Colonic mucosa (tissue), 4 donors: ENCODE results near the gene PDSS2. TPM values are rescaled to one million over a fixed set of nuclear protein-coding genes. Genes with fewer than 3 reads are reported as not detected.
"Not testable (repeated sequence)": the region's sequence is repeated elsewhere in the genome, so short reads cannot be mapped to it uniquely, and the experiment has no call there.

ENCODE experiments used
- DNase-seq: peaks from one replicate; pipeline ENCODE4 v3.0.0-alpha.2; 2020
- H3K27ac ChIP-seq: fragments of 200-600 bp; one replicate; pipeline ENCODE4 v1.8.0; 2021
- H3K27me3 ChIP-seq: fragments of 200-600 bp; one replicate; pipeline ENCODE4 v1.8.0; 2021
- H3K36me3 ChIP-seq: fragments of 200-600 bp; one replicate; pipeline ENCODE4 v1.8.0; 2021
- H3K4me1 ChIP-seq: fragments of 200-600 bp; one replicate; pipeline ENCODE4 v1.8.0; 2021; ENCODE audit warnings: mild to moderate bottlenecking
- H3K4me3 ChIP-seq: fragments of 200-600 bp; one replicate; pipeline ENCODE4 v1.8.0; 2021
- H3K9ac ChIP-seq, 2 donors: one replicate each; pipeline ENCODE4 v1.7.0; 2013; ENCODE audit warnings: control low read depth in 2 of 2, low read depth in 2 of 2, low read length in 2 of 2
- H3K9me3 ChIP-seq: fragments of 200-600 bp; one replicate; pipeline ENCODE4 v1.8.0; 2021
- intact Hi-C: fragments of 100-400 bp; cut with DNase I; formaldehyde crosslinking; loops from one replicate; pipeline ENCODE4 v1.14.1; 2022
- total RNA-seq, 2 donors: library from RNA; stranded (reverse); fragmentation: NEBNext Ultra II Directional in 1 of 2; extraction: Animal tissue kit (Norgen Biotek cat#: 25700) in 1 of 2; gene quantifications; one replicate each; pipeline ENCODE4 v1.2.1, GENCODE V29; 2021
- TF ChIP-seq, protein P1 (sequence below): fragments of 200-600 bp; IDR thresholded peaks from one replicate; pipeline ENCODE4 v1.8.0; 2022; ENCODE audit warnings: antibody characterized with exemption, mild to moderate bottlenecking
- donor health status: healthy.
- donor health status: DM: no; HTN: no; CAD: no.
- donor health status: DM: no; HTN: no; CAD: no.

PDSS2 gene
- total RNA-seq, 2 donors from 2014 or later, result 26.3 to 35.7 TPM

GRCh38 chr6:107198631-107199416, 260.5 kb downstream of the PDSS2 start:
- no peaks in the 10 kb centered on the region for H3K4me1 ChIP-seq
- H3K27ac ChIP-seq, result no peak overlapping the region
- no peaks in the 10 kb centered on the region for H3K27me3 ChIP-seq
- no peaks in the 10 kb centered on the region for H3K9me3 ChIP-seq
- TF ChIP-seq, protein P1, sequence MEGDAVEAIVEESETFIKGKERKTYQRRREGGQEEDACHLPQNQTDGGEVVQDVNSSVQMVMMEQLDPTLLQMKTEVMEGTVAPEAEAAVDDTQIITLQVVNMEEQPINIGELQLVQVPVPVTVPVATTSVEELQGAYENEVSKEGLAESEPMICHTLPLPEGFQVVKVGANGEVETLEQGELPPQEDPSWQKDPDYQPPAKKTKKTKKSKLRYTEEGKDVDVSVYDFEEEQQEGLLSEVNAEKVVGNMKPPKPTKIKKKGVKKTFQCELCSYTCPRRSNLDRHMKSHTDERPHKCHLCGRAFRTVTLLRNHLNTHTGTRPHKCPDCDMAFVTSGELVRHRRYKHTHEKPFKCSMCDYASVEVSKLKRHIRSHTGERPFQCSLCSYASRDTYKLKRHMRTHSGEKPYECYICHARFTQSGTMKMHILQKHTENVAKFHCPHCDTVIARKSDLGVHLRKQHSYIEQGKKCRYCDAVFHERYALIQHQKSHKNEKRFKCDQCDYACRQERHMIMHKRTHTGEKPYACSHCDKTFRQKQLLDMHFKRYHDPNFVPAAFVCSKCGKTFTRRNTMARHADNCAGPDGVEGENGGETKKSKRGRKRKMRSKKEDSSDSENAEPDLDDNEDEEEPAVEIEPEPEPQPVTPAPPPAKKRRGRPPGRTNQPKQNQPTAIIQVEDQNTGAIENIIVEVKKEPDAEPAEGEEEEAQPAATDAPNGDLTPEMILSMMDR, result no peak
- H3K9ac ChIP-seq, result no peak overlapping the region
- no peaks in the 10 kb centered on the region for H3K36me3 ChIP-seq
- intact Hi-C loops, result no loop called here
- H3K4me3 ChIP-seq, result no peak overlapping the region
- no peak for DNase-seq

DNA sequence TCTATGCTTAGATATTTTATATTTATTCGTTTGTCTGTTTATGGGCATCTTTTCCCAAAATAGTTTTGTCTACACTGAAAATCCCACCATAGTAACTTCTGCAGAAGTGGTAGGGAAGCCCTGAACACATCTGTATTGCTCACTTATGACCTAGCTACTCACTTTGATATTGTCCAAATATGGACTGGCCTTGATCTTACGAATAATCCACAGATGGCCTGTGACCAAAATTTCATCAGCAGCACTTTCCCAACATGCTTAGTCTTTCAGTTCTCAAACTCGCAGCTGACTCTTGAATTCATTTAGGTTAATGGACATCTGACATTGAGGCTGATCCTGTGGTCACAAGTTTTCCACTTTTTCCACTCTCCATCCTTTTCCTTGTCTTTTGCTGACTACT, 263.2 kb downstream of the PDSS2 start:
- H3K9me3 ChIP-seq, result no peaks in the 10 kb centered on the region
- intact Hi-C loops, result no loop called here
- no peaks in the 10 kb centered on the region for H3K36me3 ChIP-seq
- no peaks in the 10 kb centered on the region for H3K4me1 ChIP-seq
- H3K9ac ChIP-seq, result no peak overlapping the region
- H3K27ac ChIP-seq, result no peak overlapping the region
- TF ChIP-seq, protein P1, result no peak
- no peaks in the 10 kb centered on the region for H3K27me3 ChIP-seq
- H3K4me3 ChIP-seq, result no peak overlapping the region
- DNase-seq, result no peak

- H3K4me1 ChIP-seq, H3K9ac ChIP-seq, intact Hi-C loops, H3K27ac ChIP-seq, H3K27me3 ChIP-seq, H3K36me3 ChIP-seq, H3K9me3 ChIP-seq, H3K4me3 ChIP-seq, DNase-seq: not testable (repeated sequence)
These were observed 264.6 kb downstream of the PDSS2 start for GRCh38 chr6:107194723-107195122.

GRCh38 chr6:107192830-107193229, 266.5 kb downstream of the PDSS2 start:
- no peak for DNase-seq
- intact Hi-C loops, result no loop called here
- Histone ChIP-seq H3K4me1 (no peaks in the 10 kb centered on the region), H3K9me3 (no peaks in the 10 kb centered on the region), H3K27ac (no peak overlapping the region), H3K9ac (no peak overlapping the region), H3K4me3 (no peak overlapping the region), H3K27me3 (no peaks in the 10 kb centered on the region), H3K36me3 (no peaks in the 10 kb centered on the region)
- TF ChIP-seq, protein P1, result no peak

DNA sequence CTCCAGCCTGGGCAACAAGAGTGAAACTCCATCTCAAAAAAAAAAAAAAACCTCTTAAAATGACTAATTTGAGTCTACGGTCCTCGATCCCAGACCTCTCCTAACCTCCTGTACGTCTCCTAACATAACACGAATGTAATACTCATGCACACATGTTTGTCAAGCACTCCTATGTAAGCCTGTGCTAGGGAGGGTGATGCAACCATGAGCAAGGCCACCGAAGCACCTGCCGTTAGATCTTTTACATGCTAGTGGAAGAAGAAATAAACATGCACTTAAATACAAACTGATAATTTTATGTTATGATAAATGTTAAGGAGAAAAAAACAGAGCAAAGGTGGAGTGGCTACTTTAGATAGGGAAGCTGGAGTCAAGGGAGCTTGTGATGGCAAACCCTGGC, 271.7 kb downstream of the PDSS2 start:
- Histone ChIP-seq H3K9me3 (no peaks in the 10 kb centered on the region), H3K27ac (no peak overlapping the region), H3K4me1 (no peaks in the 10 kb centered on the region), H3K4me3 (no peak overlapping the region), H3K9ac (no peak overlapping the region), H3K27me3 (no peaks in the 10 kb centered on the region), H3K36me3 (no peaks in the 10 kb centered on the region)
- intact Hi-C loops, result no loop called here
- TF ChIP-seq, protein P1, result no peak
- DNase-seq, result no peak

DNA sequence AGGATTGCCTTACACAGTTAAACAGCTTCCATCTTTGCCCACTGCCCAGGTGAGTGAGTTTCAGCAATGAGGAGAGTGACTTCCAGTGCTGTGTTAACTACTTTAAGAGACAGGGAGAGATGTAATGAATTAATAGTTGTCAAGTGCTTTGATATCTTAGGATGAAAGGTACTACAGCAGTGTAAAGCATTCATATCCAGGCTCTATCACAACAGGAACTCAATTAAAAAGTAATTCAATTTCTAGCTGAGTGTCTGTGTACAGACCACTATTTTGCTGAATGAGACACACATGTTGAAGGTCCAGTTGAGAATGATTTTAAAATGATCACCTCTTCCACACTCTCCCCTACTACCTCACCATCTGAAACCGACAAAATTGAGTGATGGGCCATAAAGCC, 273.3 kb downstream of the PDSS2 start:
- Histone ChIP-seq H3K27me3 (no peaks in the 10 kb centered on the region), H3K36me3 (no peaks in the 10 kb centered on the region), H3K9ac (no peak overlapping the region), H3K4me3 (no peak overlapping the region), H3K27ac (no peak overlapping the region), H3K4me1 (no peaks in the 10 kb centered on the region), H3K9me3 (no peaks in the 10 kb centered on the region)
- no peak for DNase-seq
- TF ChIP-seq, protein P1, result no peak
- intact Hi-C loops, result no loop called here
